Endometrial microvascular endothelial cells (primary cell): Measurements from ENCODE around the gene UBE3B. TPM values are rescaled to one million over a fixed set of nuclear protein-coding genes. Genes with fewer than 3 reads are reported as not detected.

Source experiments
- in situ Hi-C: cut with HindIII; loops from 2 replicates; pipeline ENCODE4 v1.10.0; 2017; ENCODE audit warnings: low sequenced_read_pairs, low pct_unique_long_range_greater_than_20kb; ENCODE audit errors: inconsistent ontology term
- total RNA-seq: library from RNA; depleted of rRNA; stranded (reverse); fragments of >200 nt; gene quantifications from one replicate; pipeline ENCODE4 v1.2.3, GENCODE V29; 2015; ENCODE audit errors: inconsistent ontology term

UBE3B gene
- total RNA-seq, 1 donor from 2014 or later, result 60.6 TPM

DNA sequence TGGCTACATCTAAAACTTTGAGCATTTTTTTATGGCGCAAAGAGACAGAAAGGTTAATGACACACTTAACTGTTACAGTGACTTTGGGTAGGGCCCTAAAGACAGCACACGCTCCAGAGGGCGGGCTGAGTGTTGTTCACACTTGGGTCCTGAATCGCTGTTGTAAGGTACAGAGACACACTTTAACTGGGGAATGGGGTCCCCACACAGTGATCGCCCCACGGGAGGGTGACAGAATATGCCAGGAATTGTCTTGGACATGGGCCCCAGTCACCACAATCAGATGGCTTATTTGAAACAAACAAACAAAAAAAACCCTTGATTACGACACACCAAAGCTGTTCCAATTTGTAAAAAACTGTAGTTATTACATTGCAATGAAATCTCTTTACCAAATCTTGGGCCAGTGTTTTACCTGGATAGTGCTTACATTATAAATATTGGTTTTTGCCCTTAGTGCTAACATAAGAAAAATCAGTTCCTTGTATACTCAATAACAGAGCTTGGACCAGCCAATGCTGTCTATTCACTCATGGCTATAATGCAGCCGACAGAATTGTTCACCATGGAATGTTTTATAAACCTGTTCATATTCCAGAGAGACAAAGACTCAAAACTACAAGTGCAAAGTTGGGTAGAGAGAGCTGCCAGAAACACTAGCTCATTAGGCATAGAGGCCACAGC lies 28.6 kb upstream of the UBE3B start:
- in situ Hi-C loops, result no loop called here

DNA sequence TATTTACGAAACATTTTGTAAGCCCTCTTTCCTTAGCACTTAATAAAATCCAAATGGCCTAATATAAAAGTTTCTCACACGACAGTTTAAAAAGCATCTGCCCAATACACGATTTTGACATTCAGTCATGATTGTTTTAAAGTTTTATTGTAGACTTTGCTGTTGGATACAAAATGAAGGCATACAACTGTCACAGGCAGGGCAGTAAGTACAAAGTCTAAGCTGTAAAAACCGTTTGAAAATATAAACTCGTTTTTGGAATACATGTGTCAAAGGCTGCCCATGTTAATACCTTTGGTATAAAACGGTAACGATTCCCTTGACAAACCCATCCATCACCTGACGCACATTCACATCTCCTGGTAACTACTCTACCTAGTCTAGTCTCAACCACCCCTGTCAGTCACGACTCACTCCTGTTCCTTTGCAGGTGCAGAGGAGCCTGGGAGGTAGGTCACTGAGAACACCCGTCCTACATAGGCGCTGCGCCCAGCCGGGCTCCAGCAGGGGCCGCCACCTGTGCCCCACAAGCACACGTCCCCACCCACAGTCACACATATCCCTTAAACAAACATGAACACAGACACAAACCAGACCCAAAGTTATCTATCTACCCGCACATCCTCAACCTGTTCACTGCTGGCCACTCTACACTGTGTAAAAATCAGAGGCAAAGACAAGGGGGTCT lies 27.4 kb upstream of the UBE3B start:
- in situ Hi-C loops, result no loop called here

DNA sequence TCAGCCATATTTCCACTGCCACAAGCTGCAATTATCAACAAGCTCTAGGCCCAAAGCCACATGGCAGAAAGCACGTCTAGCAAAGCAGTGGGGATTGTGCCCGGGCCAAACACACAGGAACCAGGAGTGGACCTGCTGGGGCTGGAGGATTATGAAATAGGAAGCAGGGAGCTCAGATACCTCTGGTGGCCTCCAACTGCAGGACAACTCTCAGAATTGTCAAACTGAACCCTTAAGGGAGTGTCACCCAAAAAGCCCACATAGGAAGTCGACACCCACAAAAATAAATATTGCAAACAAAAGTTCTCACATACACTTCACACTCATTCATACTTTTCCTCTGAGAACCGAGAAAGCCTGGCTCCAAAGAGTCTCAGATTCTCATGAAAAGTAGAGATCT lies 26.5 kb upstream of the UBE3B start:
- in situ Hi-C loops, result no loop called here

DNA sequence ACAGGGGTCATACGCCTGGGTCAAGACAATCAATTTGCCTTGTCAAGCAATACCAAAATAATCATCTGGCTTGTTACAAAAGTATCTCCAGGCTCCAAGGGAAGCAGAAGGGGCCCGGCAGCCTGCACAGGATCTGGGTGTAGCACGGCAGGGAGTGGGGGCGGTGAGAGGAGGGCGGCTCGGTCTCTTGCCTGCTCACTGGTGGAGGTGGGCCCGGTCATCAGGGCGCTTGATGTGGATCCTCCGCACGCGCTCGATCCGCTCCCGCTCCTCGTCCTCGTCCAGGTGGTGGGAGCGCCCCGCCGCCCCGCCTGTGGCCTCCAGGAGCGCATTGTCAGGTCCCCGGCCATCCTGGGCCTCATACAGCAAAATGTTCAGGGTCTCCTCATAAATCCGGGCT lies 26.0 kb upstream of the UBE3B start:
- in situ Hi-C loops, result no loop called here

DNA sequence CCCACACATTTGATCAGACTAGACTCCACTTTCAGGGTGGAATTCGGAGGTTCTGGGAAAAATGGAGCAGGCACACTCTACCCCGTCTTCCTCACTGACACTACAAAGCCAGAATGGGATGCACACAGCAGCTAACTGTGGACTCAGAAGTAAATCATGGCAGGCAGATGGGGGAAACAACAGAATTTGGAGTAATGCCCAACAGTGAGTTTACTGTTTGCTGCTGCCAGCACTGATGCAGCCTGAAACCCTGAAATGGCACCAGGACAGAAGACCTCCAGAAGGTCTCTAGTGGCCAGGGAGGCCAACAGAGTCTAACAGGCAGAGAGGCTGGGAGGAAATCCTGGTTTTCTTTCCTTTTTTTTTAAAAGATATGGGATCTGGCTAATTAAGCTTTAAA lies 24.9 kb upstream of the UBE3B start:
- in situ Hi-C loops, result no loop called here

DNA sequence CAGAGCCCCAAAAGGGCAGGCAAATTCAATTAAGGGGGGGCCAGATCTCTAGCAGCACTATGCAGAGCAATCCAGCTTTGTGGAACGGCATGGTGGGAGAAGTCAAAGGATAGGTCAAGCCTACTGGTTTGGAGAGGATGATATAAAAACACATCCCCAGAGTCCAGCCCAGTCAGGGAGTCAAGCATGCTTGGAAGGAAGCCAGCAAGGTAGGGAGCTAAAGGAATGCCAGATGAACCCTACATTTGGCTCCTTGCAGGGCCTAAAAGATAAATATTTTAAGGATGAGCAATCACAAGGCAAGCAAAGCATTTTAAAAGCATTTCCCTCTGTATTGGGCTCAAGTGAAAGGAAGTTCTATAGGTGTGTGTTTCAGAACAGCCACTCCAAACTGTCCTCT lies 21.7 kb upstream of the UBE3B start:
- in situ Hi-C loops, result no loop called here

DNA sequence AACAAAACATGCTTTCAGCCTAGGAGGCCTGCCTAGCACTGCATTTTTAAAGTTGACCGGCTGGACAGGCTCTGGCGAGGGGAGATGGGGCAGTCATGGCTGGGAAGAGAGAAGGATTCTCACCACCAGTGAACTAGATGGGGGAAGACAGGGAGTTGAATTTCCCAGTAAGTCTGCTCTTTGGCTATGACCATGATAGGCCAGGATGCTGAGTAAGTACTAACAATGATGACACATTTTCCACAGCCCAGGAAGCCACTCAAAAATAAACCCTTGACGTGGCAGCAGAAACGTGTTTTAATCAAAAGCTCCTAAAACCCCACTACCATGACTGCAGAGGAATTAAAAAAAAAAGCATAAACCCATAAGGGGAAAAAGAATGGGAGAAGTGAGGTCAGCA lies 19.3 kb upstream of the UBE3B start:
- in situ Hi-C loops, result no loop called here

DNA sequence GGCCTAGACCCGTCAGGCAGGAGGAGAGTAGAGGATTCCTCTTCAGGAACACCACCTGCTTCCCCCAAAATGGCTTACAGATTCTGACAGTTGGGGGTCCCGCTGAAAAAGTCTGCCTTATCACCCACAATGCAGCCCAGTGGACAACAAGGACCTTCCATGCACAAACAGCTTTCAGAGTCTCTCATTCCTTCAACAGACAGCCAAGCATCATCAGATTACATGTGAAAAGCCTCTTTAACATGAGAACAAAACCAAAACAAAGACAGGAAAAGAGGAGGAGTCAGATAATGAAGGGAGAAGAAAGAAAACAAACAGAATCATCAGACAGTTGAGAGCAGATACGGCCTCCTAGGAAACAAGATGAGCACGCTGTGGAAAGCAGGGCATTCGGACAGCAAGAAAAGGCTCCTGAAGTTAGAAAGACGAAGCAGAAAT lies 18.6 kb upstream of the UBE3B start:
- in situ Hi-C loops, result no loop called here

DNA sequence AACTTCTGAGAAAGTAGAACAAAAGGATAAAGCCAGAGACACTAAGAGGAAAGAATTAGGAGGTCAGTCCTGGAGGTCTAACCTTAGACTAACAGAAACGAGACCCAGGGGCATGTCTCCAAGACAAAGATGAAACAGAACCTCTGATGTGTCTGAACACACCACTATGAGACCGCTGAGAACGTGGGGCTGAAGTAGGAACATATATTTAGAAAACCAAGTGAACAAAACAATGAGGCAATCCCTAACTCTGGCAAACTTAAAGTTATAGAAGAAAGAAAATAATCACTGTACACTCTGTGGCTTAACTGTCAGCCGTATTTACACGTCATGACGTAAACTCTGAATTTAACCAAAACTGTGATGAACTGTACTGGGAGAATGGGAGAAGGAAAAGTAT lies 18.2 kb upstream of the UBE3B start:
- in situ Hi-C loops, result no loop called here

DNA sequence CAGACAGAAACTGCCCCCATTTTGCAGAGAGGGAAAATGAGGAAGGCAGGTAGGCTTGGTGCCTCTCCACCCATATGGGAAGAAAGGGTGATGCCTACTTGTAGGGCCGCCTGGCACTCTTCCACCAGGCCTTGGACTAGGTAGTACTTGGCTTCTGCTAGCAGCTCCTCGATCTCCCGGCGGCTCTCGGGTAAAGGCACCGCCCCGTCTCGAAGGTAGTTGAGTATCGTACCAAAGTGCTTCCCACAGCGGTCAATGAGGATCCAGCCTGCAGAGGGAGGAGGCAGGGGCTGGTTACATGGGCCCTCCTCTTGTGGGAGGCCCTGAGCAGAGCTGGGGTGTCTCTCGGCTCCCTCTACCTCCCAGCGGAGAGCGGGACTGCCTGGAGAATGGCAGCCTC lies 16.9 kb upstream of the UBE3B start:
- in situ Hi-C loops, result no loop called here

DNA sequence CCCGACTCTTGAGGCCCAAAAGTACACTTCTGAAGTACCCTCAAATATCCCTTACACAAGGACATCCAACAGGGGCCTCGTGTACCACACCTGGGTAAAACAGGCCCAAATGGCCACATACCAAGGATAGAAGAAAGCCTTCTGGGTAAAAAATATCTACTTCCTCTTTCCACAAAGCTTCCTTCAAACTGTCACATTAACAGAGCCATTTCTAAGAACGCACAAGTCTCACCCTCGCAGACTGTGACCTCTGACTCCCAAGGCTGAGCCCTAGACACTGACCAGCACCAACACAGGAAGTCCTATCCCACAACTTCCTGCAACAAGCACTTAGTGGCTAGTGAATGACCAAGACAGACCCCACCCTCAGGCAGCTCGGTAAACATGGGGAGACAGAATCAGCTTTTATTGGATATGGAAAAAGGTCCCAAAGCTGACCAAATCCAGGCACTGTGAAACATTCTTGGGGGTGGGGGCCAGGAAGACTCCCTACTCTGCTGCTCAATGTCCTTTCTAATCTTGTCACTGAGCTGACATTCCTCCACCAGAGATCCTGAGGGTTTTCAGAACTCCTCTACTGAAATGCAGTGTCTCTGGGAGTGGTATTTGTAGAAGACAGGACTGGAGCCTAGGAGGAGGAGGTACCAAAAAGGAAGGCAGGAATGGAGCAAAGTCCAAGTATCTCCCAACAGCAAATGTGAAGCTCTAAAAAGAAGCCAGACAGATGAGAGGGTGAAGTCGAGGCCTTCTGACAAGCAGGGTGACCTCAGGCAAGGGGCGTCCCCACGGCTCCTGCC lies 16.2 kb upstream of the UBE3B start:
- in situ Hi-C loops, result no loop called here

DNA sequence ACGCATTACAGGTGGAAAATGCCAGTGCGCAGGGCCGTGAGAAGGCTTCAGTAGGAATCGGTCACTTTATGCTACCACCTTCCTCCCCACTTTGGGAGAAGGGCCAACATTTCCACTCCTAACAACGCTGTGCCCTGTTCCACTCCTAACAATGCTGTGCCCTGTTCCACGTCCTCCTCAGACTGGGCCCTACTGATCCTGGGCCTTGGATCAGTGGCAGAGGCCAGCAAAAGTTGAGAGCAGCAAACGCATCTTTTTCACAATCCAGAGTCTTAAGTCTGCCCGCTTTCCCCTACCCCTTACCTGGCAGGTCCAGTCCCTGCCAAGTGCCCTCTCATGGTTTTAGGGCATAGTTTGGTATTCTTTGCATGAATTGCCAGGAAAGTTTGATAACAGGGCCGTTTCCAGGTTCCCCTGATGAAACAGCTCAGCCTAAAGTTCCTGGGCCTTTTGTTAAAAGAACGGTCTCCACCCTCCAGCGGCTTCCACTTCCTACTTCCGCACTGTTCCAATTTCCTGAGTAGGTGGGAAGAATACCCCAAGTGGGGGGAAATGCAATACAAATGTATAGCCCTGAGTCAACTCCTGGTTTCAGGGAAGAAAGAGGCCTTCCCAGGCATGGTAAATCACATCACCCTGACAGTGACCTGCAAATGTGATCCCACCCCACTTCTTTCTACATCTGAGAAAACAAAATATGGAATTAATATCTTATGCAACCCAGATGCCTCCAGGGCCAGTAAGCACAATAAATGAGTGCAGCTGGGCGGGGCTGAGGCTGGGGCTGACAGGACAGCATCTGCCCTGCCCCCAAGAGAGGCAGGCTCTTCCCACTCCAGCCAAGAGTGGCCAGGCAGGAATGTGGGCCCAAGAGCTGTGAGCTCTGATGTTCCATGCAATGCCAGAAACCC lies 15.3 kb upstream of the UBE3B start:
- in situ Hi-C loops, result no loop called here

DNA sequence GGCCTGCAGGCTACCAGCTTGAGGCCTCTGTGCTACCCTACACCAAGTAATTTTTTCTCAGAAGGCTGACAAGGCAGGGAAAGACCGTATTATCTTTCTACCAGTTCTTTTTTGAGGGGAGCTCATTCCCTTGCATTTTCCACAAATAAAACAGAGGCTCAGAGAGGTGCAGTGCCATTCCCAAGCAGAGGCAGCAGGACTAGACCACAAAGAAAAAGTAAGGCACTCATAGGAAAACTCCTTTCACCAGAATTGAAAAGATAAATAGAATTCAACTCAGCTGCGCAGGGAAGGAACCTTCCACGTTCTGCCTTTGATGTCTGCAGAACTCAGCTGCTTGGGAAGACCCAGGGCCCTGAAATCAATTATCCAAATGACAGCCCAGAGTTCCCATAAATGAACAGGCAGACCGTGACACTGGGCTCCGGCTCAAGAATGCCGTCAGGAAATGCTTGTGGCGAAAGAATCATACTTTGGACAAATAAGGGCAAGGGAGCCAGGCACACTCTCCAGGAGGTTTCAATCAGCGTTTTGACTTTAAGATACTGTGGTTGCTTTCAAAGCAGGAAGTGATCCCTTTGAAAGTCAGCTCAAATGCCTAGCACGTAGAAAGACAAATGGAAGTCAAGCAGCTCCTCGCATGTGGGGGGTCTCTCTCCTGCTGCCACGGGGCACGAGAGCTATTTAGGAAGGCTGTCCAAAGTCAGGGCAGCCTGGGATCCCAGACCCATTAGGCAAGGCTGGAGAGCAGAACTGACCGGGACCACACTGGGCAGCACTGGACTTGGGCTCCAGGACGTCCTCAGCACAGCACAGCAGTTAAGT lies 14.4 kb upstream of the UBE3B start:
- in situ Hi-C loops, result no loop called here

DNA sequence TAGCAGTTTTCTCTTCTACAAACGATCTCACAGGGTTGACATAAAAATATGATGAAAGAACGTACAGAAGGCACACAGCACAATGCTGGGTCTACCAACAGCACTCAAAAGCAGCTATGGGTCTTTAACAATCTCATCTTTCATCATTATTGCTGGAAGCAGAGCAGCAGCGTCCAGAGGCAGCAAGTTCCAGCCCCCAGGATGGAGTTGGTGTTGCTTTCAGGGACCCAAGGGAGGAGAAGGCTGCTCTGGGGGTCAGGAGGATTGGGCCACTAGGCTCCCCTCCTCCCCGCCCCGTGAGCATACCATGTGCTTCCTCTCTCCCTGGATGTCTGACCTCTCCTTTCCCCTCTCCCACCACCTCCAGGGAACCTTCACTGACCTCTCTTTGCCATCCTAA lies 13.7 kb upstream of the UBE3B start:
- in situ Hi-C loops, result no loop called here

DNA sequence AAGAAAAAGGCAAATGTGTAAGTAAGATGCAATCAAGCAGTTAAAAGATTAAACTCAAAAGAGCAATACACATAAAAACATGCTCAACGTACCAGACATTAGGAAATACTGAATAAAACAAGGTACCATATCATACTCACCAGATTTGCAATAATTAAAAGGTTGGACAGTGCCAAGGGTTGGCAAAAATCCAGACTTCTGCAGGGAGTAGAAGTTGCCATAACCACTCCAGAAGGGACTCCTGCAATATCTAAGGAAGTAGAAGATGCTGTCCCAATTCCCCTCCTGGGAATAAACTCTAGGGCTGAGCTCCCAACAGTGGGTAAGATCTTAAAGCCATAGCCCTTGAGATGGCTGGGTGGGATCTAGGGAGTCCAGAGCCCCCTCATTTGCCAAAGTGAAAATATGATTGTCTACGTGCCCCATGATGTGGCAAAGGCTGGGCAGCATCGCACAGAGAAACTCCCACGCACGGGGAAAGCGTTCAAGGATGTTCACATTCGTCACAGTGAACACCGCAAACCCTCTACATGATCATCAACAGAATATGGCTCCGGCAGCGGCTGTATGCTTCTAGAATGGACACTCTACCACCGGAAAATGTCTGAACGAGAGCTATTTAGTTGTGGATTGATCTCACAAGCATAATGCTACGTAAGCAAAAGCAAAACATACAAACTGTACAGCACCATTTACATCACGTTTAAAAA lies 12.6 kb upstream of the UBE3B start:
- in situ Hi-C loops, result no loop called here

DNA sequence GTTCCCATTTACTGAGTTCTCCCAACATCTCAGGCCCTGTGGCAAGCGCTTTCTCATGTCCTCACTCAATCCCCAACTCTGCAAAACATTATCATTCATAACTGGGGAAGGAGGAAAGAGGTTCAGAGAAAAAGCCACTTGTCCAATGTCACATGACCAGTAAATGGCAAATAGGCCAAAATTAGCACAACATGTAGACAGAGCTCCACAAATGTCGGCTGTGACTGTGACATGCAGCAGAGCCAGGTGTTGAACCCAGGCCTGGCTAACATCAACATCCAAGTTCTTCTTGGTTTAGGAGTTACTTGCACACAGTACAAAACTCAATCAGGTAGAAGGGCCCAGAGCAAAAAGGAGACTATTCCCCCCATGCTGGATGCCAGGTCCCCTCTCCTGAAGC lies 11.1 kb upstream of the UBE3B start:
- in situ Hi-C loops, result no loop called here

DNA sequence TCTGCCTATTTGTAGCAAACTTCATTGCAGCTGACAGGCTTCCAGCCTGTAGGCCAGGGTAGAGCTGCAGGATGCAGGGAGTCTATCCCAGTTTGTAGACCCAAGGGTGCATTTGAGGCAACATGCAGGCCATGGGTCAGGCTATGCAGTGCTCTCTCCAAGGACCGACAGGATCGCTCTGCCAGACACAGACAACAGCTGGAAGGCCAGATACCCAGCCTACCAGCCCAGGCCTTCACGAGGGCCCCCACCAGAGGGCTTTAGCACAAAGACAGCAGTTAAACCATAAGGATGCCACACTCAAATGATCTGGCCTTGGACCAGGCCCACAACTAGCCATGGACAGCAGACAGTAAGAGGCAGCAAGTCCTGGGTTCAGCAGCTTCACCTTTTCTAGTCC lies 10.6 kb upstream of the UBE3B start:
- in situ Hi-C loops, result no loop called here
